Spleen (tissue), 11 donors: ENCODE measurements around the gene CCDC141. TPM values are rescaled to one million over a fixed set of nuclear protein-coding genes. Genes with fewer than 3 reads are reported as not detected.

Experiments
- DNase-seq: peaks from one replicate; pipeline ENCODE4 v3.0.0-alpha.2; 2020
- H3K27ac ChIP-seq, 8 donors: fragments of 200-600 bp; sonication (generic) in 7 of 8; 1 replicate in 4 of 8; 2 replicates in 4 of 8; pipeline versions ENCODE4 v1.5.0 to v1.8.0; 2016 to 2021; ENCODE audit warnings: inconsistent platforms in 4 of 8, mild to moderate bottlenecking in 4 of 8, moderate library complexity in 1 of 8
- H3K27me3 ChIP-seq, 7 donors: fragments of 200-600 bp; sonication (generic) in 6 of 7; replicated peaks in 1 of 7; 1 replicate in 4 of 7; 2 replicates in 3 of 7; pipeline versions ENCODE4 v1.5.0 to v1.8.0; 2016 to 2021; ENCODE audit warnings: inconsistent platforms in 3 of 7, mild to moderate bottlenecking in 1 of 7
- H3K36me3 ChIP-seq, 6 donors: fragments of 200-600 bp; sonication (generic) in 5 of 6; 1 replicate in 4 of 6; 2 replicates in 2 of 6; pipeline versions ENCODE4 v1.5.0 to v1.8.0; 2016 to 2021; ENCODE audit warnings: inconsistent platforms in 2 of 6
- H3K4me1 ChIP-seq, 6 donors: fragments of 200-600 bp; sonication (generic) in 5 of 6; 1 replicate in 3 of 6; 2 replicates in 3 of 6; pipeline versions ENCODE4 v1.5.0 to v1.8.0; 2016 to 2021; ENCODE audit warnings: inconsistent platforms in 3 of 6
- H3K4me3 ChIP-seq, 8 donors: fragments of 200-600 bp; sonication (generic) in 7 of 8; 1 replicate in 4 of 8; 2 replicates in 4 of 8; pipeline versions ENCODE4 v1.5.0 to v1.8.0; 2016 to 2021; ENCODE audit warnings: inconsistent platforms in 4 of 8, mild to moderate bottlenecking in 4 of 8, moderate library complexity in 2 of 8
- H3K9me3 ChIP-seq, 8 donors: fragments of 200-600 bp; sonication (generic) in 7 of 8; 1 replicate in 4 of 8; 2 replicates in 4 of 8; pipeline versions ENCODE4 v1.5.0 to v1.8.0; 2016 to 2021; ENCODE audit warnings: inconsistent platforms in 4 of 8
- CTCF ChIP-seq, 11 experiments: fragments of 200-600 bp in 7 of 11; fragments of 450-650 bp in 4 of 11; sonication (generic) in 4 of 11; IDR thresholded peaks in 8 of 11; conservative IDR thresholded peaks in 3 of 11; 1 replicate in 7 of 11; 2 replicates in 4 of 11; pipeline versions ENCODE4 v1.4.0 to v1.8.0; 2016 to 2021; ENCODE audit warnings: antibody characterized with exemption in 11 of 11, inconsistent platforms in 4 of 11, mild to moderate bottlenecking in 1 of 11
- POLR2A ChIP-seq, 3 donors: fragments of 450-650 bp; IDR thresholded peaks; one replicate each; pipeline ENCODE4 v1.5.1; 2017; ENCODE audit warnings: antibody characterized with exemption in 3 of 3, mild to moderate bottlenecking in 1 of 3
- POLR2AphosphoS5 ChIP-seq, 3 donors: sonication (generic); formaldehyde crosslinking; IDR thresholded peaks; one replicate each; pipeline ENCODE4 v1.5.1; 2017; ENCODE audit warnings: antibody characterized with exemption in 3 of 3
- WGBS, 5 donors: extraction: QIAGEN DNeasy Blood & Tissue Kit in 3 of 5; methylation state at CpG; one replicate each; pipeline versions ENCODE4 v1.1.5 to v1.1.7; 2013 to 2018; 5-methylcytosine and 5-hydroxymethylcytosine counted together
- intact Hi-C: fragments of 100-400 bp; cut with DNase I; formaldehyde crosslinking; loops from one replicate; pipeline ENCODE4 v1.15.0; 2023; ENCODE audit warnings: low total_unique reads
- polyA plus RNA-seq, 3 donors: library from polyadenylated mRNA; stranded (reverse); fragments of 200-250 nt; gene quantifications; one replicate each; pipeline ENCODE4 v1.2.1, GENCODE V29; 2013
- total RNA-seq, 7 donors: library from RNA; depleted of rRNA in 3 of 7; stranded (reverse); fragments of >200 nt in 3 of 7; fragmentation: NEBNext Ultra II Directional in 4 of 7; extraction: Animal tissue kit (Norgen Biotek cat#: 25700) in 4 of 7; gene quantifications; one replicate each; pipeline versions ENCODE4 v1.1.0 to v1.2.1, GENCODE V29; 2016 to 2021
- donor health status: healthy with polysubstance abuse.
- donor health status: DM: no; HTN: no; CAD: no; lungs with moderate emphysema.
- donor health status: DM: no; HTN: no; CAD: no.
- donor health status: Bipolar disorder and iron deficiency.
- donor health status: healthy.
- donor health status: DM: no; HTN: no; CAD: no.
- donor health status: DM: yes; HTN: yes; CAD: no.

Gene CCDC141
- total and polyA plus RNA-seq, 10 donors, result 0.29 to 21.3 (median 11.4) TPM

- Histone ChIP-seq H3K27ac (no peak overlapping the region), H3K9me3 (no peaks in the 10 kb centered on the region), H3K36me3 (peaks cover 0 to 18% (median 0%) of the 10 kb centered on the region in 6 donors), H3K4me3 (no peak overlapping the region), H3K4me1 (no peaks in the 10 kb centered on the region), H3K27me3 (no peaks in the 10 kb centered on the region)
- 88 to 100% (median 96%) methylated on average over 1 of the region's 1 CpG for WGBS, 5 donors
- intact Hi-C loops, result no loop called here
- TF ChIP-seq POLR2A (IDR thresholded peaks at IDR 0.05) (no peak), POLR2AphosphoS5 (IDR thresholded peaks at IDR 0.05) (no peak), CTCF (IDR thresholded peaks at IDR 0.05 in 8 of 11, conservative IDR thresholded peaks at IDR 0.05 in 3 of 11) (no peak)
- no peak for DNase-seq
Observed at GRCh38 chr2:178843697-178844096, 206.2 kb downstream of the CCDC141 start.

GRCh38 chr2:178836807-178837206, 213.1 kb downstream of the CCDC141 start:
- 72 to 81% (median 77%) methylated on average over 4 of the region's 4 CpGs for WGBS, 5 donors
- intact Hi-C loops, result no loop called here

GRCh38 chr2:178834086-178834485, 215.9 kb downstream of the CCDC141 start:
- H3K4me3 ChIP-seq, result no peak overlapping the region
- H3K27ac ChIP-seq, result no peak overlapping the region
- TF ChIP-seq POLR2A (IDR thresholded peaks at IDR 0.05) (no peak), CTCF (IDR thresholded peaks at IDR 0.05 in 8 of 11, conservative IDR thresholded peaks at IDR 0.05 in 3 of 11) (no peak), POLR2AphosphoS5 (IDR thresholded peaks at IDR 0.05) (no peak)
- no peaks in the 10 kb centered on the region for H3K9me3 ChIP-seq
- H3K27me3 ChIP-seq, result no peaks in the 10 kb centered on the region
- intact Hi-C loops, result no loop called here
- peaks cover 0 to 9% (median 0%) of the 10 kb centered on the region in 6 donors for H3K36me3 ChIP-seq
- WGBS, 5 donors, result 84 to 98% (median 94%) methylated on average over 9 of the region's 9 CpGs
- H3K4me1 ChIP-seq, result peaks cover 0 to 9% (median 4%) of the 10 kb centered on the region in 6 donors
- DNase-seq, result no peak

More at GRCh38 chr2:178836807-178837206, 213.1 kb downstream of the CCDC141 start:
- Histone ChIP-seq H3K4me1 (no peaks in the 10 kb centered on the region), H3K4me3 (no peak overlapping the region), H3K27me3 (no peaks in the 10 kb centered on the region), H3K9me3 (no peaks in the 10 kb centered on the region), H3K36me3 (peaks cover 0 to 9% (median 0%) of the 10 kb centered on the region in 6 donors), H3K27ac (no peak overlapping the region)
- DNase-seq, result no peak
- TF ChIP-seq POLR2A (IDR thresholded peaks at IDR 0.05), result no peak
- no peak for TF ChIP-seq CTCF (IDR thresholded peaks at IDR 0.05 in 8 of 11, conservative IDR thresholded peaks at IDR 0.05 in 3 of 11)
- no peak for TF ChIP-seq POLR2AphosphoS5 (IDR thresholded peaks at IDR 0.05)

- peaks cover 0 to 9% (median 0%) of the 10 kb centered on the region in 6 donors for H3K36me3 ChIP-seq
- no peak overlapping the region for H3K27ac ChIP-seq
- H3K4me1 ChIP-seq, result peaks cover 0 to 15% (median 7%) of the 10 kb centered on the region in 6 donors
- no peak for TF ChIP-seq POLR2A (IDR thresholded peaks at IDR 0.05)
- no peak for TF ChIP-seq CTCF (IDR thresholded peaks at IDR 0.05 in 8 of 11, conservative IDR thresholded peaks at IDR 0.05 in 3 of 11)
- no peak for TF ChIP-seq POLR2AphosphoS5 (IDR thresholded peaks at IDR 0.05)
- no peaks in the 10 kb centered on the region for H3K27me3 ChIP-seq
- WGBS, 5 donors, result 87 to 96% (median 90%) methylated on average over 5 of the region's 5 CpGs
- intact Hi-C loops, result no loop called here
- DNase-seq, result no peak
- no peak overlapping the region for H3K4me3 ChIP-seq
- no peaks in the 10 kb centered on the region for H3K9me3 ChIP-seq
Observed at GRCh38 chr2:178833382-178833781, 216.6 kb downstream of the CCDC141 start.
